Endometrium (tissue), 2 donors: Measurements from ENCODE around the gene STOX2.
"Not testable (repeated sequence)": the region's sequence is repeated elsewhere in the genome, so short reads cannot be mapped to it uniquely, and the experiment has no call there.

Source experiments
- FAIRE-seq: peaks from 2 replicates; lab custom pipeline; 2012; peaks lifted over from hg19 to GRCh38; lab: Jason Lieb, UNC
- donor health status: control.
- donor health status: control.

STOX2 gene

DNA sequence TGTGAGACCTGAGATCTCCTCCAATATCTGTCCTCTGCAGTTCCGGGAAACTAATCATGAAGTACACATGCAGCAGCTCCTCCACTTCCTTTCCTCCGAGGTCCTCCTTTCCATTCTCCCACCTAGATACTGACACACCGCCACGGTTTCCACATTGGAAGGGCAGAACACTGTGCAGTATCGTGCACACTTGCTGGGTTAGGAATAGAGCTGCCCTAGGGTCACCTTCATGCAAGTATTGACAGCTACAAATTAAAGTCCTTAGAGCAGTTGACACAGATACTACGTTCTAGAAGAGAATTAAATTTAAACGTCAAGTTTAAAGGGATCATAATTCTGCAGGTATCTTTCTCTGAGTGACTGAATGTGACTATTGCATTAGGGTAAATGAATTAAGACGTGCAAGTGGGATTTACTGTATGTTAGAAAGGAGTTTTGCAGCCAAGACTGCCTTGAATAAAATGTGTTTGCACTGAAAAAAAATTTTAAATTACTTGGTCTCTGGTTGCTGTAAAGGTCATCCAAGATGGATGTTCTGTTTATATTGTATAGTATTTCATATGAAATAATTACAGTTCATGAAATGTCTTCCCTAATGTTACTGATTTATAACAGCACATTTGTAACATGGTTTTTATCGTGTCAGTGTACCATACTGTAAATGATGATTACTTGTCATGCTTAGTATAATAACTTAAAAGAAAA is 117.7 kb downstream of the STOX2 start:
- FAIRE-seq, result no peak

DNA sequence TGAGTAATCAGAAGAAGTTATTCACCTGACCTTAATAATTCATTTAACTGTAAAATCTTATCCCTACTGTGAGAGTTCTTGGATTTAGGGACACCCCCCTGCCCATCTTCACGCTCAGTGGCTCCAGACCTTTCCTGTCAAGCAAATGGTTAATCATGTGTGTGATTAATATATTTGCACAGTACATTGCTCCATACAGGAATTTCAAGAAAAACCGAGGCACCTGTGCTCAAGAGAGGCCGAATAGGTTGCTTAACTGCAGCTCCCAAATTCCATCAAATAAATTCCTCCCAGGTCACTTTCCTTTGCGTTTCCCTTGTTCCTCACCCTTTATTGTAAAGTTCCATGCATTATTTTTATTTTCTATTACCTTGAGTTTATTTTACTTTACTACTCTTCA is 119.5 kb downstream of the STOX2 start:
- FAIRE-seq, result no peak

DNA sequence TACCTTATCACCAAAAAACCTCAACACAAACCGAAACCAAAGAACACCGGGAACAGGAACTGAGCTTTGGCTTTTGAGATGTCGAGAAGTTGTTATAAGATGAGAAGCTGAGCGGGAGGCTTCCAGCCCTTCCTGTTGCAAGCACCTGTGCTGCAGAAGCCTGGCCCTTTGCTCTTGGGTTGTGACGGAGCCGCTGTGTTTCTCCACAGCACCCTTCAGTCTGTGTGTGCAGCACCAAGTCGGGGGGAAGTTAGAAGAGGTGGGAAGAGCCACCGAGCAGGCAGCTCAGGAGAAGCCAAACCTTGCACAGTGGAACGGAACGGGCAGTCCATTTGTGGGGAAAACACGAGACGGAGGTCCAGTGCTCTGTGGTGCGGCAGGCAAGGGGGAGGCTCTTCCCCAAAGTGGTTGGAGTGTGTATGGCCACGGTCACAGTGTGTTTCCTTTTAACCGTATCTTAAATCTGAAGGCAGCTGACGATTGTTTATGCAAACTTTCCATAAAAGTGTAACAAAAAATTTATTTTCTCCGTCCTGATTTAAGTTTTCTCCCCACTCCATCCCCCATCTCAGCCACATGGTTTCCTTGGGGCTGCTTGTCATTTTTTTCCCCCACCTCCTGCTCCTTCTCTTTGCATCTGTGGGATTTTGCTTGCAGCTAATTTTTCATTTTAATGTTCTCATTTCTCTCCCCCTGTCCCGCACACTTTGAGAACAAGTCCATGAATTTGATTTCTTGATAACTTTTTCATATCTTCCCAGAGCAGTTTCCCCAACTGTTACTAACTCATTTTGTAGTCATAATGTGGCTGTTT is 123.7 kb downstream of the STOX2 start:
- no peak for FAIRE-seq

DNA sequence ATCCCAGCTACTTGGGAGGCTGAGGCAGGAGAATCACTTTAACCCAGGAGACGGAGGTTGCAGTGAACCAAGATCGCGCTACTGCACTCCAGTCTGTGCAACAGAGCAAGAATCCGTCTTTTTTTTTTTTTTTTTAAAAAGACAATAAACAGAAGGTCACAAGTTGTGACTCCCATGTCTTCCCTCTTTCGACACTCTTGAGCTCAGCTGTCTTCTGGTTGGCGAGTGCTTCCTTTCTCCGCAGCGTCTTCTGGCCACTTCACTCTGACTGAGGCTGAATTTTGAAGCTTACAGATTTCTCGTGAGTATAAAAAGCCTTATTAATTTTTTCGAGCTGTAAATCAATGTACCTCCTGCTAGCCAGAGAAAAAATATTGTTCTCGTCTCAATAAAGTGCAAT is 124.9 kb downstream of the STOX2 start:
- FAIRE-seq, result no peak

DNA sequence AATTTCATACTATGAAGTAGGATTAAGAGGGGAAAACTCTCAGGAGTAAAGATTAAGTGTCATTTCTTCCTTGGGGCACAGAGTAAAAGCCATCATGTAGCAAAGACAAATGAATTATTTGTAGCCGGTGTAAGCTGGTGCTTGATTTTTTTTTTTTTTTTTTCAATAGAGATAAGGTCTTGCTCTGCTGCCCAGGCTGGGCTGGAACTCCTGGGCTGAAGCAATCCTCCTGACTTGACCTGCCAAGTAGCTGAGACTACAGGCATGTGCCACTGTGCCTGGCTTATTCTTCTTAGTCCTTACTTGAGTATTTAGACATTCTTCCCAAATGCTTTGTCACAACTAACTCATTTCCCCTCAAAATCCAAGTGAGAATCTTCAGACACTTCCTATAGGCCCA is 125.7 kb downstream of the STOX2 start:
- FAIRE-seq, result no peak

DNA sequence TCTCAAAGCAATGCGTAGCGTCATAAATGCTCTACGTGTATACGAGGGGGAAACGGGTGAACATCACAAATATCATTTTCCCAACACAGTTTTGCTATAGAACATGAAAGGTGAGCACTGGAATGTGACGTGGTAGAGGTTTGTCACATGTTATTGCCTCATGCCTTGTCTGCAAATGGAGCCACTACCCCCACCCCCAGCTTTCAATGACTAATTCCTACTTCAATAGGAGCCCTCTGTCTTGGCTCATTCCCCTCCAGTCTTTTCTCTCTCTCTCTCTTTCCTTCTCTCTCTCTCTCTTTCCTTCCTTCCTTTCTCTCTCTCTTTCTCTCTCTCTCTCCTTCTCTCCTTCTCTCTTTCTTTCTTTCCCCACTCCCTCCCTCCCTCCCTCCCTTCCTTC is 127.0 kb downstream of the STOX2 start:
- FAIRE-seq, result no peak

DNA sequence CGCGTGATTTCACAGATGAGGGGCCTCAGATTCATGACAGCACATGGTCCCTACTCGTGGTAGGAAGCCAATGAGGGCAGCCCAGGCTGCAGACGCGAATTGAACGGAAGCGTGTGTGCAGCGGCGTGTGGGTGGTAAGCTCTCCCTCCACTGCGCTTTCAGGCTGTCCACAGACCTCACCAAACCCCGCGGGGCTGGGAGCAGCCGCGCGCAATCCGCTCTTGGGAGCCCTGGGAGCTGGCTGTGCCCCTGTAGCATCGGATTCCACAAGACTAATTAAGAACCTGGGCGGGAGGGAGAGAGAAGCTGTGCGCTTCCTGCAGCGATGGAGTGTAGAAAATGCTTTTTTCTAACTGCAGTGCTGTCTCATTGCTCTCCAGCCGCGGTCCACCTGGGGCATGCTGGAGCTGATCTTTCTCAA is 134.9 kb downstream of the STOX2 start:
- FAIRE-seq, result no peak

DNA sequence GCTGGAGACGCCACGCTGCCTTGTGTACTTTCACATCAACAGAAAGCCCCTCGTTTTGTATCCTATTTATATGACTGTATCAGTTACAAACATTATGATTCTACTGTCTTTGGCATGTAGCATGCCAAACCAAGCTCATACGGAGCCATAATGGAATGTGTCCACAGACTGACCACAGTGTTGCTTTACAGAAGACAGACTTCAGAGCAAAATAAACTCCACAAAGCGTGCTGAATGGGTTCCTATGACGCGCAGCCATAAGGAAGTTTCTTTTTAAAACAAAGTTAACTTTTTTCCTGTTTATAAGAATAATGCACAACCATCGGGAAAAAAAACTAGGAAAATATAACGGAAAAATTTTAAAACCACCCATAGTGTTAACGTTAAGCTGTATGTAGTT is 136.0 kb downstream of the STOX2 start:
- FAIRE-seq, result no peak

DNA sequence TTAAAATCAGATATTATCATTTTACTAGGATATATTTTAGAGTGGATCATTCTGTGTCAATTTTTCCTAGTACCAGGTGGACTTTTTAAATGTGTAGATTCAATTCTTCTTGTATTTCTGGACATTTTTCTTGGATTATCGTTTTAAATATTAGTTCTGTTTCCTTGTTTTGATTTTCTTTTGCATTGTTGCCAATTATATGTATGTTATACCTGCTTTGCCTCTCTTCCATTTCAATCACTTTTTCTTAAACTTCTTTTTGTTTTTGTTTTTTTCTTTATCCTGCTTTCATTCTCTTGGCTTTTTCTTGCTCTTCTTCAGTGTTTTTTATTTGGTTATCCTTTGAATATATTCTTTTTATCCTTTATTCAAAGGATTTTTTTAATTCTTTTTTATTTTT is 141.0 kb downstream of the STOX2 start:
- no peak for FAIRE-seq

DNA sequence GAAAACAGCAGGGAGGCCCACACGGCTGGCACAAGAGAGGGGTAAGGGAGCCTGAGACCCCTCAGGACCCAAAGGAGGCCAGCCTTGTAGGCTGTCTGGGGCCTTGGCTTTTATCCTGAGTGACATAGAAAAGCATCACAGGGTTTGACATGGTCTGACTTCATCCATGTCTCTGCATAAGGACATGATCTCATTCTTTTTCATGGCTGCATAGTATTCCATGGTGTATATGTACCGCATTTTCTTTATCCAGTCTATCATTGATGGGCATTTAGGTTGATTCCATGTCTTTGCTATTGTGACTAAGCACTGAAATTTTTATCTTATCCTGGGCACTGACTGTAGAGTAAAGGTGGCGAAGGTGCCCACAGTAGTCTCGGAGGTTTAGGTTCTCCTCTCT is 146.2 kb downstream of the STOX2 start:
- FAIRE-seq, result not testable (repeated sequence)

DNA sequence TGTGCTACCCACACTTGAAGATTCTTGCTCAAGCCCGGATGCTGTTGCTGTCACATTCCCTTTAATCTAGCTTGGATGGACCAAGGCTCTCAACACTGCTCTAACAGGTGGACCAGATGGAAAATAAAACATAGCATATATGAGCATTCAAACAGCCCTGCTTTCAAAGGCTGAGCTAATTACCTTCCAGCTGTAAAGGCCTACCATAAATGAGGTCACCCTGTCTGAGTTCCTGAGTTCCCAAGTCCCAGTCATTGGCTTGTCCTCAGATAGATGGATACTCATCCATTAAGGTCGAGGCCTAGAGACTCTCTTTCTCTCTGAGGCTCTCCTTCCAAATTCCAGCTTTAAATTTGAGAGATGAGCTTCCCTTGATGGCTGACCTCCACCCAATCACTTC is 147.5 kb downstream of the STOX2 start:
- no peak for FAIRE-seq

DNA sequence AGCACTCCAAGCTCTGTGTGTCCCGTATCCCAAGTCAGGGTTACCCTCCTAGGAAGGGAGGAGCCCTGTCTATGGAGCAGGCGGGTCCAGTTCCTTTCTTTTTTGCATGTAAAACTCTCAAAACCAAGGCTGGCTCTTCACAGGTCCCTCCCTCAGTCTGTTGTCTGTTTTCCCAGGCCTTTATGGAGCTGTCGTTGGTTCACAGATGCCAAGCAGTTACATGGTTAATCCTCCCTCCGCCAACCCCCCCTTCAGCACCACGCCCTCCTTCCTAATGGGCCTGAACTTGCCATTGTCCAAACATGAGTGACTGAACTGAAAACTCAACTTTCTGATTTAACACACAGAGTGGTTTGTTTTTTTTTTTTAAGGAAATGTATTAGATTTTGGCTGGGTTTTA is 148.3 kb downstream of the STOX2 start:
- FAIRE-seq, result no peak

DNA sequence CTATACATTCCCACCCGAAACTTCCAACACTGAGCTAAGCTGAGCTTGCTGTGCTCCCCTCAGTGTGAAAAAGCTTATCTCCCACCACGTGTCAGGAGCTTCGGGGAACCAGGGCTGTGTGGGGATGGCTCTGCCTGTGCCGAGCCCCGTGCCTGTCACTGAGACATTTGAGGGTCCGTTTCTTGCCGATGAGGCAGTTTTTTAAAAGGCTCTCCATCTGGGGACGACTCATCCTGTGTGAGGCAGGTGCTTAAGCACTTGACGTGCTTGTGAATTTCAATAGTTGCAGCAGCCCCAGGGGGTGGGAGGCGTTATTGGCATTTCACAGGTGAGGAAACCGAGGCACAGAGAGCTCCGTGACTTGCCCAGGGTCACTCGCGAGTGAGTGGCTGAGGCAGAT is 151.8 kb downstream of the STOX2 start:
- no peak for FAIRE-seq

DNA sequence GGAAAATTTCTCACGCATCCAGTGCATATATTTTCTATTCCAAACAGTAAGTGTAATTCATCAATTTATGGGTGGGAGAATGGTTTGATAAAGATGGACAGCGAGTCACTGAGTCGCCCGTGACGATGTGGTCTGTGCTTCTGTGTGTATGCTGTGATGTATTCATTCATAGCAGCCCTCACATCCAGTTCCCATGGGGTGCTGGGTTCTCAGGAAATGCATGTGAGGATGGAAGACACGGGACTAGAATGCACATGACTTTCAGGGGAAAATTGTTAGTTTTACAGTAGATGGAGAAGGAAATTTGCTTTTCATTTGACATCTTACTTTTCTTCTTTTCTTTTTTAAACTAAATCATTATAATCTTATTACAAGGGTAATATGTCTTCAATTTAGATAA is 152.9 kb downstream of the STOX2 start:
- no peak for FAIRE-seq

DNA sequence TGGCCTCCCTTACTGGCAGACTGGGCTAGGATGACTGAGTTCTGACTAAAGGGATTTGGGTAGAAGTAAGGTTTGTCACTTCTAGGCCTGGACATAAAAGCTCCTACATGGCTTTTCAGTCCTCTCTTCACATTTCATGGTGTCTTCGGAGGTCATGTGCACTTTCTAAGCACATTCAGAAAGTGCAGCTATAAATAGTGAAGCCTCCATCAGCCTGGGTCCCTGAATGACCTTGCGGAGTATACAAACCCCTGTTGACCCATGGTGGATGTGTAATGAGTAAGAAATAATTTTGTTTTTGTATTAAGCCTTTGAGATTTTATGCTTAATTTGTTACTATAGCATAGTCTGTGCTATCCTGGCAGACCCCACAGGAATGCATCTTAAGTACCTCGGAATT is 154.0 kb downstream of the STOX2 start:
- FAIRE-seq, result no peak

DNA sequence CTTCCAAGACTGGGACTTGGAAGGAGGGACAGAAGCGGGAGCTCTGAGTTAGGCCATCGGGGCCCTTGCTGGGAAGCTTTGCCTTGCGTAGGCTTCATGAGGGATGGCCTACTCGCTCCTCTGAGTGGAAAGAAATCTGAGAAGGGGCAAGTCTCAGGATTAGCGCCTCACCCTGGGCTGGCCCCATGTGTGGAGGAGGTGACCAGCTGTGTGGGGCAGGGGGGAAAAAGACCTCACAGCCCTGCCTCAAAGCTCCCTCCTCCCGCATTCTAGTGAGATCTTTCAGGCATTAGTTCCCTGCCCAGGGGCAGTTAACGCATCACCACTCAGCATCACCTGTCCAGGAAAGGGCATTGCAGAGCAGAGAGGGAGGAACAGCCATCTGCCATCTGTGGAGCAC is 156.5 kb downstream of the STOX2 start:
- no peak for FAIRE-seq

DNA sequence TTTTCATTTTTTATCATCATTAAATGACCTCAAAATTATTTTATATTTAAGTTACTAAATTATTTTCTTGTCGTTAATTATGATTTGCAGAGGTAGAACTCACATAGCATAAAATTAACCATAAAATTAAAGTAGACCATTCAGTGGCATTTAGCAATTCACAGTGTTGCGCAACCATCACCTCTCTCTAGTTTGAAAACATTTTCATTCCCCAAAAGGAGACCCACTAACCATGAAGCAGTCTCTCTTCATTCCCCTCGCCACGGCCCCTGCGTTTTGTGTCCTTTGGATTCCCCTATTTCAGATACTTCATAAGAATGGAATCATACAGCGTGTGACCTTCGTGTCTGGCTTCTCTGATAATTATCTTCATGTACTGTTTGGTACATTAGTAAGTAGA is 157.7 kb downstream of the STOX2 start:
- FAIRE-seq, result no peak

DNA sequence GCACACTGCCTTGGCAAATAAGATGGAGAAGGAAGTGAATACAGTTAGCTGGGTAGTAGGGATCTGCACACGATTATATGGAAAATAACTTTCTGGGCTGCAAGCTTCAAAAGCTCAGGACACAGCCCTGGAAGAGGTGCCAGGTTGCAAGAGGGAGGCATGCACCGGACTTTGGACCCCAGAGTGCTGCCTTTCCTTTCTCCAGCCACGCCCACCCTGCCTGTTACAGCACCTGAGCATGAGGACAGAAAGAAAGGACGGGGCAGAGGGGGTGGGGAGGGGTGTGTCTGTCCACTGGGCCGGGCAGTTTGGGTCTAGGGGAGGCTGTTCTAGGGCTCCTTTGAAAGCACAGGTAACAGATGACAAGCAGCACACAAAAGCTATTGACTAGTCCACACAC is 159.8 kb downstream of the STOX2 start:
- no peak for FAIRE-seq

DNA sequence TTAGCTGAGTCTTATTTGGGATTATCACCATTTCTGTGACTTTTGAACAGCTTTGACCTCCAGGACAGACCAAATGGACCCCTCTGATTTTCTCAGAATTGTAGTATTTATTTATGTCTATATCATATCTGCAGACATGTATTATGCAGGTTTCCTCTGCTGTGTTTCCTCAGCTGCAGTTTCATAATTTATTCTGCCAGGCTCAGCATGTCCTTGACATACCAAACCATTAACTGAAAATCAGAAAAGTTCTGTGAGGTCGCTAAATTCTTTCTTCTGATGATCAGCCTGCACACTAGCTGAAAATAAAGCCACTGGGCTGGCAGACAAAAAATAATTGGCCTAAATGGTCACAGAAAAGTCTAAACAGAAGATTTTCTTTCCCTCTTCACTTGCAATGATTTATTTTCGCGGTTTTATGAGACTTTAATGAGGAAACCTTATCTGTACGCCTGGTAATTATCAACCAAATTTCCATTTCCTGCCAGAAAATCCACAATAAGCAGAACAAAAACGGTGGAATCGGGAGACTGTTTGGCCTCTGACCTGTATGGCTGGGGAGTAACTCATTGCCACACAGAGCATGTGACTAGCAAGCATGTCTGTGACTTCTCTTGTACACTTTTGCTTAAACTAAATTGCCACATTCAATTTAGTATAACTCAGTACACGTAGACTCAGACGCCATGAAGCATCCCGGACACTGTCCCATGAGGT is 161.6 kb downstream of the STOX2 start:
- FAIRE-seq, result no peak

DNA sequence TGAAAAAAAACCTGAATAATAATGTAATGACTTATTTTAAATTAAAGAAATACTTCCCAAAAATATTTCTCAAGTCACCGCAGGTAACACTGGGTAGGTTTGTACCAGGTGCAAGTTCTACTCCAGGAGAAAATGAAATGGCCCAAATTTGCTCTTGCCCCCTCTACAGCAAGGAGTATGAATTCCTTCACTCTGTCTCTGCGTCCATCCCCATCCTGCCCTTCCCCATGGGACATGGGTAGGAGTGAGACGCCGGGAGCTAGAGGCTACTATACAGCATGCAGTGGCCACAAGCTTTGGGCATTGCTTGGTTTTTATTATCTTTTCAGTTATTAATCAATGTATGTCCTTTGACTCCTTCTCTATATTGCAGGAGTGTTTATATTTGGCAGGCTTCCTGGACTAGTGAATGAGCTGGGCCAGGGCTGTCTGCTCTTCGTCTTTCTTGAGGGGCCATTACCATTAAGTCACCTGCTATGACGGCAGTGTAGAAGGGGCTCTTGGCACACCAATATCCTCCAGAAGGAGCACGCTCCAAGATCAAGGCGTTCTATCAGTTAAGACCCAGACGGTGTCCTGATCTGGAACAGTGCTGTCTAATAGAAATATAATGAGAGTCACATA is 162.9 kb downstream of the STOX2 start:
- no peak for FAIRE-seq
